ENCODE measurements around the gene PHF11. TPM values are rescaled to one million over a fixed set of nuclear protein-coding genes. Genes with fewer than 3 reads are reported as not detected.

Gene PHF11
- total RNA-seq, 1 donor from 2014 or later = 6.6 TPM

DNA sequence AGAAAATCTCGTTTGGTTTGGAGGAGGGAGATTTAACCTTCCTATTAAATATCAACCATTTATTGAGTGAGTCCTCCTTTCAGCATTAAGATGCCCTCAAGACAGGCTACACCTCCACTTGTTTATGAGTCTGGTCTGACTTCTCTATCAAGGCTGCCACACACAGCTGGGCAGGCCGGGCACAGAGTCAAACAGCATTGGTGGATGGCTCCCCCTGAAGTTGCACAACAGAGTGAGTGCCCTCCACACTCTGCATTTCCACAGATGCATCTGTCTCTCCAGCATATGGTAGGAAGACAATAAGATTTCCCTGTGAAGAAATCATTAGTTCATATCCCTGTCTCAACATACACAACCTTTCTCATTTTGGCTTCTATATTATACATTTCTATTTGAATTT, 31.4 kb downstream of the PHF11 start:
- Histone ChIP-seq H3K9me3 (ENCODE audit: low read depth) (no peaks in the 10 kb centered on the region), H2AFZ (replicated peaks) (no peak overlapping the region), H3K9ac (no peak overlapping the region), H3F3A (ENCODE audit: low read depth) (no peaks in the 10 kb centered on the region), H4K20me1 (ENCODE audit: low read depth) (no peaks in the 10 kb centered on the region), H3K27ac (no peak overlapping the region), H3K4me2 (no peak overlapping the region), H3K4me3 (no peak overlapping the region), H3K79me2 (ENCODE audit: low read depth) (no peaks in the 10 kb centered on the region), H3K27me3 (no peaks in the 10 kb centered on the region), H3K36me3 (no peaks in the 10 kb centered on the region), H3K4me1 (no peaks in the 10 kb centered on the region)
- Mint-ChIP-seq H3K4me3 (no peak overlapping the region), H3K36me3 (peaks cover 13% of the 10 kb centered on the region), H3K27ac (no peak overlapping the region), H3K27me3 (ENCODE audit: insufficient read depth, low read depth) (no peaks in the 10 kb centered on the region), H3K4me1 (peaks cover 7% of the 10 kb centered on the region), H3K9me3 (no peaks in the 10 kb centered on the region)
- DNase-seq (ENCODE audit: low spot score) = no peak
- TF ChIP-seq EZH2phosphoT487 (IDR thresholded peaks at IDR 0.05) (no peak), EZH2 (IDR thresholded peaks at IDR 0.05) (no peak)
- TF ChIP-seq, protein P1, sequence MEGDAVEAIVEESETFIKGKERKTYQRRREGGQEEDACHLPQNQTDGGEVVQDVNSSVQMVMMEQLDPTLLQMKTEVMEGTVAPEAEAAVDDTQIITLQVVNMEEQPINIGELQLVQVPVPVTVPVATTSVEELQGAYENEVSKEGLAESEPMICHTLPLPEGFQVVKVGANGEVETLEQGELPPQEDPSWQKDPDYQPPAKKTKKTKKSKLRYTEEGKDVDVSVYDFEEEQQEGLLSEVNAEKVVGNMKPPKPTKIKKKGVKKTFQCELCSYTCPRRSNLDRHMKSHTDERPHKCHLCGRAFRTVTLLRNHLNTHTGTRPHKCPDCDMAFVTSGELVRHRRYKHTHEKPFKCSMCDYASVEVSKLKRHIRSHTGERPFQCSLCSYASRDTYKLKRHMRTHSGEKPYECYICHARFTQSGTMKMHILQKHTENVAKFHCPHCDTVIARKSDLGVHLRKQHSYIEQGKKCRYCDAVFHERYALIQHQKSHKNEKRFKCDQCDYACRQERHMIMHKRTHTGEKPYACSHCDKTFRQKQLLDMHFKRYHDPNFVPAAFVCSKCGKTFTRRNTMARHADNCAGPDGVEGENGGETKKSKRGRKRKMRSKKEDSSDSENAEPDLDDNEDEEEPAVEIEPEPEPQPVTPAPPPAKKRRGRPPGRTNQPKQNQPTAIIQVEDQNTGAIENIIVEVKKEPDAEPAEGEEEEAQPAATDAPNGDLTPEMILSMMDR (IDR thresholded peaks at IDR 0.05) = no peak

DNA sequence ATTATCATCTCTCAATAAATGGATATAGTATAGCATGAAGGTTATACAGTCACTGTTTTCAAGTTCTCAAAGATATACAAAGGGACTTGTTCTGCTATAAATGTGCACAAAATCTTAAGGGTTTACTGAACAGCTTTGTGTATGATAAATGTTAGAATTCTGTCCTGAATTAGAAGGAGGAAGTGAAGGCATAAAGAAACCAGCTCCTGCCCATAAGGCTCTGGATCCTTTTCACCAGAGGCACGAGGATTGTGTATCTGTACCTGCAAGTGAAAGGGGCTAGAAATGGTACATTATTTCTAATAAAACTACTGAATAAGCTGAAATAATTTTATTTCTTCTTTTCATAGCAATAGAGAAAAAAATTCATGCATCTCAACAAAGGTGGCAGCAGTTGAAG, 32.4 kb downstream of the PHF11 start:
- H2AFZ ChIP-seq (replicated peaks) = no peak overlapping the region
- no peaks in the 10 kb centered on the region for H3K9me3 Mint-ChIP-seq
- TF ChIP-seq EZH2phosphoT487 (IDR thresholded peaks at IDR 0.05) (no peak), EZH2 (IDR thresholded peaks at IDR 0.05) (no peak)
- TF ChIP-seq, protein P1 (IDR thresholded peaks at IDR 0.05) = no peak
- H3K36me3 Mint-ChIP-seq = peaks cover 20% of the 10 kb centered on the region
- H3F3A ChIP-seq (ENCODE audit: low read depth) = no peaks in the 10 kb centered on the region
- H3K27me3 ChIP-seq = no peaks in the 10 kb centered on the region
- H3K79me2 ChIP-seq (ENCODE audit: low read depth) = no peaks in the 10 kb centered on the region
- H3K4me2 ChIP-seq = no peak overlapping the region
- no peak overlapping the region for H3K27ac Mint-ChIP-seq
- no peaks in the 10 kb centered on the region for H4K20me1 ChIP-seq (ENCODE audit: low read depth)
- no peaks in the 10 kb centered on the region for H3K9me3 ChIP-seq (ENCODE audit: low read depth)
- H3K36me3 ChIP-seq = no peaks in the 10 kb centered on the region
- no peak overlapping the region for H3K4me3 Mint-ChIP-seq
- peaks cover 7% of the 10 kb centered on the region for H3K4me1 Mint-ChIP-seq
- no peak overlapping the region for H3K4me3 ChIP-seq
- peak overlapping the region; percentile 0 for H3K9ac ChIP-seq
- no peak overlapping the region for H3K27ac ChIP-seq
- no peak for DNase-seq (ENCODE audit: low spot score)
- no peaks in the 10 kb centered on the region for H3K27me3 Mint-ChIP-seq (ENCODE audit: insufficient read depth, low read depth)
- H3K4me1 ChIP-seq = no peaks in the 10 kb centered on the region

DNA sequence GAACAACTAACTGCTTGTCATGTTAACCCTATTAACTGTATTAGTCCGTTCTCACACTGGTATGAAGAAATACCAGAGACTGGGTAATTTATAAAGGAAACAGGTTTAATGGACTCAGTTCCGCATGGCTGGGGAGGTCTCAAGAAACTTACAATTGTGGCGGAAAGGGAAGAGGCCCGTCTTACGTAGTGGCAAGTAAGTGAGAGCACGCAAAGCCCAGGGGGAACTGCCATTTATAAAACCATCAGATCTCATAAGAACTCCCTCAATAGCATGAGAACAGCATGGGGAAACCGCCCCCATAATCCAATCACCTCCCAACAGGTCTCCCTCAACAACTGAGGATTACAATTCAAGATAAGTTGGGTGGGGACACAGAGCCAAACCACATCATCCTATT, 34.7 kb downstream of the PHF11 start:
- TF ChIP-seq, protein P1 (IDR thresholded peaks at IDR 0.05) = no peak
- no peak for TF ChIP-seq EZH2 (IDR thresholded peaks at IDR 0.05)
- no peaks in the 10 kb centered on the region for H3K79me2 ChIP-seq (ENCODE audit: low read depth)
- no peak overlapping the region for H3K27ac ChIP-seq
- H3K4me1 ChIP-seq = no peaks in the 10 kb centered on the region
- DNase-seq (ENCODE audit: low spot score) = no peak
- Mint-ChIP-seq H3K4me3 (no peak overlapping the region), H3K9me3 (no peaks in the 10 kb centered on the region), H3K36me3 (peaks cover 31% of the 10 kb centered on the region), H3K27ac (no peak overlapping the region), H3K4me1 (peaks cover 9% of the 10 kb centered on the region), H3K27me3 (ENCODE audit: insufficient read depth, low read depth) (no peaks in the 10 kb centered on the region)
- H3F3A ChIP-seq (ENCODE audit: low read depth) = no peaks in the 10 kb centered on the region
- no peak overlapping the region for H2AFZ ChIP-seq (replicated peaks)
- H3K36me3 ChIP-seq = no peaks in the 10 kb centered on the region
- no peak overlapping the region for H3K4me2 ChIP-seq
- H3K4me3 ChIP-seq = no peak overlapping the region
- no peaks in the 10 kb centered on the region for H4K20me1 ChIP-seq (ENCODE audit: low read depth)
- no peaks in the 10 kb centered on the region for H3K9me3 ChIP-seq (ENCODE audit: low read depth)
- H3K9ac ChIP-seq = no peak overlapping the region
- no peaks in the 10 kb centered on the region for H3K27me3 ChIP-seq

Measured in neural progenitor cell (in vitro differentiated cells).